NCI-H1694 (cell line): ENCODE measurements around the gene GFER.
"Not testable (repeated sequence)": the region's sequence is repeated elsewhere in the genome, so short reads cannot be mapped to it uniquely, and the experiment has no call there.

Experiments
- DNase-seq: peaks from one replicate; lab custom pipeline; 2025; lab: John Stamatoyannopoulos, UW

Gene GFER

GRCh38 chr16:2006317-2006716, 22.3 kb downstream of the GFER start:
- DNase-seq: no peak

GRCh38 chr16:2007081-2007836, 23.3 kb downstream of the GFER start:
- no peak for DNase-seq

GRCh38 chr16:2008009-2008526, 24.1 kb downstream of the GFER start:
- DNase-seq: no peak

GRCh38 chr16:2008631-2009163, 24.7 kb downstream of the GFER start:
- no peak for DNase-seq

GRCh38 chr16:2009164-2009711, 25.2 kb downstream of the GFER start:
- DNase-seq: no peak

GRCh38 chr16:2009791-2010510, 26.0 kb downstream of the GFER start, which contains the start of gene ZNF598:
Gene ZNF598 (minus strand): TSS chr16:2009821.
- peak; percentile 43 for DNase-seq

GRCh38 chr16:2011726-2012125, 27.7 kb downstream of the GFER start:
- not testable (repeated sequence) for DNase-seq

- DNase-seq: no peak
These were observed 29.5 kb downstream of the GFER start for GRCh38 chr16:2013527-2013926.

GRCh38 chr16:2015117-2015946, 31.3 kb downstream of the GFER start:
- DNase-seq: no peak

GRCh38 chr16:2015947-2016208, 31.9 kb downstream of the GFER start:
- DNase-seq: no peak

GRCh38 chr16:2016407-2016922, 32.5 kb downstream of the GFER start:
- no peak for DNase-seq

GRCh38 chr16:2019518-2019920, 35.5 kb downstream of the GFER start, which contains the start of gene NPW:
Gene NPW (plus strand): TSS chr16:2019785.
- DNase-seq: no peak

GRCh38 chr16:2019921-2020831, 36.2 kb downstream of the GFER start:
- no peak for DNase-seq

GRCh38 chr16:2022723-2023091, 38.7 kb downstream of the GFER start:
- DNase-seq: no peak

GRCh38 chr16:2023092-2024031, 39.4 kb downstream of the GFER start:
- DNase-seq: peak; percentile 75

- DNase-seq: no peak
These were observed 40.0 kb downstream of the GFER start for GRCh38 chr16:2024032-2024420.

GRCh38 chr16:2025251-2025650, 41.3 kb downstream of the GFER start:
- DNase-seq: no peak

- DNase-seq: no peak
These were observed 42.0 kb downstream of the GFER start for GRCh38 chr16:2025878-2026460.

GRCh38 chr16:2026461-2027023, 42.5 kb downstream of the GFER start, which contains the start of gene NHERF2:
Gene NHERF2 (plus strand): TSS chr16:2026902. CDS start chr16:2027006, 104 bp downstream.
- no peak for DNase-seq
